Astrocyte (in vitro differentiated cells and primary cell): ENCODE data around the gene FDX1. TPM values are rescaled to one million over a fixed set of nuclear protein-coding genes. Genes with fewer than 3 reads are reported as not detected.

Experiments
- DNase-seq: peaks from one replicate; pipeline ENCODE4 v3.0.0-alpha.2; 2010; ENCODE audit warnings: low read depth
- FAIRE-seq: peaks from 2 replicates; lab custom pipeline; 2011; peaks lifted over from hg19 to GRCh38; lab: Jason Lieb, UNC
- H2AFZ ChIP-seq: 2 replicates; pipeline ENCODE4 v1.6.0; 2012; ENCODE audit warnings: low read depth, low read length, inconsistent platforms
- H3K27ac ChIP-seq: 2 replicates; pipeline ENCODE4 v1.5.1; 2011; ENCODE audit warnings: low read depth, low read length, inconsistent platforms
- H3K27me3 ChIP-seq: 2 replicates; pipeline ENCODE4 v1.6.0; 2011; ENCODE audit warnings: low read length, inconsistent platforms; ENCODE audit not compliant: insufficient read depth
- H3K36me3 ChIP-seq: 2 replicates; pipeline ENCODE4 v1.5.1; 2011; ENCODE audit warnings: low read length, inconsistent platforms; ENCODE audit not compliant: insufficient read depth
- H3K4me1 ChIP-seq: 2 replicates; pipeline ENCODE4 v1.5.1; 2011; ENCODE audit warnings: low read length, inconsistent platforms; ENCODE audit not compliant: insufficient read depth
- H3K4me2 ChIP-seq: 2 replicates; pipeline ENCODE4 v1.6.0; 2012; ENCODE audit warnings: low read length, inconsistent platforms
- H3K4me3 ChIP-seq: 2 replicates; pipeline ENCODE4 v1.5.1; 2011; ENCODE audit warnings: low read depth, mild to moderate bottlenecking, low read length, inconsistent platforms; ENCODE audit not compliant: insufficient read depth
- H3K79me2 ChIP-seq: 2 replicates; pipeline ENCODE4 v1.6.0; 2012; ENCODE audit warnings: mild to moderate bottlenecking, low read length, inconsistent platforms; ENCODE audit not compliant: insufficient read depth
- H3K9ac ChIP-seq: 2 replicates; pipeline ENCODE4 v1.6.0; 2012; ENCODE audit warnings: mild to moderate bottlenecking, low read length, inconsistent platforms
- H3K9me3 ChIP-seq: 2 replicates; pipeline ENCODE4 v1.5.1; 2012; ENCODE audit warnings: low read depth, mild to moderate bottlenecking, low read length, inconsistent platforms; ENCODE audit not compliant: insufficient read depth
- H4K20me1 ChIP-seq: 2 replicates; pipeline ENCODE4 v1.6.0; 2012; ENCODE audit warnings: low read length, inconsistent platforms; ENCODE audit not compliant: insufficient read depth
- H3K27ac Mint-ChIP-seq: one replicate; pipeline ENCODE4 v1.8.0; 2021; ENCODE audit warnings: mild to moderate bottlenecking, mixed read lengths; ENCODE audit not compliant: unreplicated experiment
- H3K27me3 Mint-ChIP-seq: one replicate; pipeline ENCODE4 v1.8.0; 2021; ENCODE audit warnings: low read depth, mixed read lengths; ENCODE audit not compliant: unreplicated experiment
- H3K36me3 Mint-ChIP-seq: one replicate; pipeline ENCODE4 v1.8.0; 2021; ENCODE audit warnings: low read depth, mixed read lengths; ENCODE audit not compliant: unreplicated experiment
- H3K4me1 Mint-ChIP-seq: one replicate; pipeline ENCODE4 v1.8.0; 2021; ENCODE audit warnings: low read depth, mixed read lengths; ENCODE audit not compliant: unreplicated experiment
- H3K4me3 Mint-ChIP-seq: one replicate; pipeline ENCODE4 v1.8.0; 2021; ENCODE audit warnings: mild to moderate bottlenecking, moderate library complexity, mixed read lengths; ENCODE audit not compliant: unreplicated experiment
- H3K9me3 Mint-ChIP-seq: one replicate; pipeline ENCODE4 v1.8.0; 2021; ENCODE audit warnings: mild to moderate bottlenecking, mixed read lengths; ENCODE audit not compliant: unreplicated experiment
- EZH2 ChIP-seq: IDR thresholded peaks from 2 replicates; pipeline ENCODE4 v1.6.1; 2012; ENCODE audit warnings: mild to moderate bottlenecking, low read length, inconsistent platforms; ENCODE audit not compliant: insufficient read depth
- total RNA-seq: library from RNA; stranded (reverse); gene quantifications from 2 replicates; pipeline ENCODE4 v1.2.1, GENCODE V29; 2021
- TF ChIP-seq, protein P1 (sequence below): IDR thresholded peaks from 2 replicates; pipeline ENCODE4 v1.5.1; 2011; ENCODE audit warnings: low read depth, mild to moderate bottlenecking, inconsistent platforms, low read length, moderate library complexity; ENCODE audit not compliant: insufficient read depth

FDX1 gene
- total RNA-seq, 1 donor from 2014 or later = 7.1 TPM

DNA sequence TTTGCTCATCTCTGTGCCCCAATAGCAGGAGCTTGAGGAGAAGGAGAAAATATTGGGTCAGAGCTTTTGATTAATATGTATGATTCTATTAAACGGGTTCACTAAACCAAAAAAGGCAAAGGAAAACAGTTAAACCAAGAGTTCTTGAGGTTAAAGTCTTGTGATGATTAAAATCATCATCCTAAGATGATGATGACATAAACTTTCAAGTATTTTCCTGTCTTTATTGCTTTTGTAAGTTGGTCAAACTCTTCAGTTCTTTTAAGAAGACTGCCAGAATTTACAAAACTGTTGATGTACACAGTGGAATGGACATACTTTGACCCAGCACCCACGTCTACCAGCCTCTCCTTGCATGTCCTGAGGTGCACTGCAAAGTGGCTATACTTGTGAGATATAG lies 41.0 kb downstream of the FDX1 start:
- Histone ChIP-seq H3K36me3 (no peaks in the 10 kb centered on the region), H3K9me3 (no peaks in the 10 kb centered on the region), H3K27me3 (no peaks in the 10 kb centered on the region), H4K20me1 (no peaks in the 10 kb centered on the region), H3K4me3 (no peak overlapping the region), H3K9ac (no peak overlapping the region), H3K79me2 (no peaks in the 10 kb centered on the region), H2AFZ (no peak overlapping the region), H3K4me2 (peak overlapping the region; percentile 25), H3K27ac (no peak overlapping the region), H3K4me1 (peaks cover 6% of the 10 kb centered on the region)
- H3K4me1 Mint-ChIP-seq = peaks cover 10% of the 10 kb centered on the region
- no peaks in the 10 kb centered on the region for H3K27me3 Mint-ChIP-seq
- FAIRE-seq = no peak
- H3K36me3 Mint-ChIP-seq = peaks cover 2% of the 10 kb centered on the region
- TF ChIP-seq, protein P1, sequence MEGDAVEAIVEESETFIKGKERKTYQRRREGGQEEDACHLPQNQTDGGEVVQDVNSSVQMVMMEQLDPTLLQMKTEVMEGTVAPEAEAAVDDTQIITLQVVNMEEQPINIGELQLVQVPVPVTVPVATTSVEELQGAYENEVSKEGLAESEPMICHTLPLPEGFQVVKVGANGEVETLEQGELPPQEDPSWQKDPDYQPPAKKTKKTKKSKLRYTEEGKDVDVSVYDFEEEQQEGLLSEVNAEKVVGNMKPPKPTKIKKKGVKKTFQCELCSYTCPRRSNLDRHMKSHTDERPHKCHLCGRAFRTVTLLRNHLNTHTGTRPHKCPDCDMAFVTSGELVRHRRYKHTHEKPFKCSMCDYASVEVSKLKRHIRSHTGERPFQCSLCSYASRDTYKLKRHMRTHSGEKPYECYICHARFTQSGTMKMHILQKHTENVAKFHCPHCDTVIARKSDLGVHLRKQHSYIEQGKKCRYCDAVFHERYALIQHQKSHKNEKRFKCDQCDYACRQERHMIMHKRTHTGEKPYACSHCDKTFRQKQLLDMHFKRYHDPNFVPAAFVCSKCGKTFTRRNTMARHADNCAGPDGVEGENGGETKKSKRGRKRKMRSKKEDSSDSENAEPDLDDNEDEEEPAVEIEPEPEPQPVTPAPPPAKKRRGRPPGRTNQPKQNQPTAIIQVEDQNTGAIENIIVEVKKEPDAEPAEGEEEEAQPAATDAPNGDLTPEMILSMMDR = no peak
- TF ChIP-seq EZH2 = no peak
- no peaks in the 10 kb centered on the region for H3K9me3 Mint-ChIP-seq
- DNase-seq = peak; percentile 51
- H3K27ac Mint-ChIP-seq = no peak overlapping the region
- no peak overlapping the region for H3K4me3 Mint-ChIP-seq

DNA sequence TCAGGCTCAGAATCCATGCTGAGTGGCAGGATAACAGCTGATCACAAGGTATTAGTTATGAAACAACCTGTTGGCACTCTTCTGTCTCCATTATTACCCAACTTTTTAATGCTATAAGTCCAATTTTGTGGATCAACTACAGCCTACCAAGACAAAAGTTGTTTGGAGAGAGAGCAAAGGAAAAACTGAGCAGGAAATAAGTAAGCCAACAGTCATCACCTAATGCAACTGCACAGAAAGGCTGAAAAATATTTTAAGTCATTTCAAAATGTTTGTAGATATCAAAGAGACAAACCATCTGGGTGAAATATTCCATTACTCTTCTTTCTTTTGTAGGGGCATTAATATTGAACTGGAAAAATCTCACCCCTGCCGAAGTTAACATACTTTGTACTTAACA lies 41.6 kb downstream of the FDX1 start:
- Histone ChIP-seq H3K4me2 (peak overlapping the region; percentile 25), H4K20me1 (no peaks in the 10 kb centered on the region), H3K27me3 (no peaks in the 10 kb centered on the region), H3K4me1 (peaks cover 6% of the 10 kb centered on the region), H3K79me2 (no peaks in the 10 kb centered on the region), H2AFZ (no peak overlapping the region), H3K27ac (no peak overlapping the region), H3K36me3 (no peaks in the 10 kb centered on the region), H3K4me3 (no peak overlapping the region), H3K9me3 (no peaks in the 10 kb centered on the region), H3K9ac (no peak overlapping the region)
- Mint-ChIP-seq H3K36me3 (peaks cover 2% of the 10 kb centered on the region), H3K27me3 (no peaks in the 10 kb centered on the region), H3K27ac (no peak overlapping the region), H3K4me1 (peaks cover 10% of the 10 kb centered on the region), H3K9me3 (no peaks in the 10 kb centered on the region), H3K4me3 (no peak overlapping the region)
- DNase-seq = peak; percentile 48
- FAIRE-seq = peak; percentile 5
- TF ChIP-seq, protein P1 = no peak
- TF ChIP-seq EZH2 = no peak

DNA sequence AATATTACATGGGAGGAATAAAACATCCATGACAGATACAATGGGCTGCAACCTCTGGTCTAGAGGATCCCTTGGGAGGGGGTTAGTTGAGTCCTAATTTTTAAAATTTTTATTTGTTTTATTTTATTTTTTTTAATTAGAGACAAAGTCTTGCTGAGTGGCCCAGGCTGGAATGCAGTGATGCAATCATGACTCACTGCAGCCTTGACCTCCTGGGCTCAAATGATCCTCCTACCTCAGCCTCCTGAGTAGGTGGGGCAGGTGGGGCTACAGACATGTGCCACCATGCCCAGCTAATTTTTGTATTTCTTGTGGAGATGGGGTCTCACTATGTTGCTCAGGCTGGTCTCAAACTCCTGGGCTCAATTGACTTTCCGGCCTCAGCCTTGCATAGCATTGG lies 43.1 kb downstream of the FDX1 start:
- no peaks in the 10 kb centered on the region for H3K9me3 ChIP-seq
- H3K36me3 ChIP-seq = no peaks in the 10 kb centered on the region
- no peak overlapping the region for H3K9ac ChIP-seq
- no peak overlapping the region for H3K4me3 ChIP-seq
- no peak overlapping the region for H3K27ac ChIP-seq
- Mint-ChIP-seq H3K4me1 (peaks cover 10% of the 10 kb centered on the region), H3K27ac (no peak overlapping the region), H3K36me3 (peaks cover 2% of the 10 kb centered on the region), H3K9me3 (no peaks in the 10 kb centered on the region), H3K4me3 (no peak overlapping the region), H3K27me3 (no peaks in the 10 kb centered on the region)
- H3K4me1 ChIP-seq = peaks cover 6% of the 10 kb centered on the region
- no peaks in the 10 kb centered on the region for H3K79me2 ChIP-seq
- H3K27me3 ChIP-seq = no peaks in the 10 kb centered on the region
- no peak for TF ChIP-seq EZH2
- TF ChIP-seq, protein P1 = no peak
- peak; percentile 47 for DNase-seq
- H4K20me1 ChIP-seq = no peaks in the 10 kb centered on the region
- no peak for FAIRE-seq
- H3K4me2 ChIP-seq = no peak overlapping the region
- H2AFZ ChIP-seq = no peak overlapping the region
